Caco-2 (cell line): ENCODE measurements around the gene SYT8. TPM values are rescaled to one million over a fixed set of nuclear protein-coding genes. Genes with fewer than 3 reads are reported as not detected.

ENCODE experiments used
- BruUV-seq: library from RNA; stranded (reverse); fragments of 400-500 nt; replicated peaks from 2 replicates; lab custom pipeline; 2021; lab: Mats Ljungman, UMichigan
- CTCF ChIA-PET: fragments of 300-600 bp; sonication (Branson Sonifier 250); formaldehyde crosslinking; loops from one replicate; lab custom pipeline; 2022; ENCODE audit warnings: antibody characterized with exemption; lab: Charles Lee
- POLR2A ChIA-PET: fragments of 300-600 bp; sonication (Branson Sonifier 250); formaldehyde crosslinking; loops from one replicate; lab custom pipeline; 2022; ENCODE audit warnings: antibody characterized with exemption; lab: Charles Lee
- DNase-seq, 2 experiments: peaks; one replicate each; pipeline versions ENCODE4 v3.0.0 to v3.0.0-alpha.2; 2020 to 2022
- H3K27me3 ChIP-seq: replicated peaks from 2 replicates; pipeline ENCODE4 v1.6.0; 2011; ENCODE audit warnings: low read length; ENCODE audit not compliant: control insufficient read depth, insufficient read depth
- H3K36me3 ChIP-seq: 2 replicates; pipeline ENCODE4 v1.5.1; 2011; ENCODE audit warnings: low read length; ENCODE audit not compliant: control insufficient read depth, insufficient read depth
- H3K4me1 ChIP-seq: fragments of 250-450 bp; sonication (Bioruptor Pico); 2 replicates; pipeline ENCODE4 v1.5.1; 2020; ENCODE audit warnings: mild to moderate bottlenecking
- H3K4me3 ChIP-seq: 2 replicates; pipeline ENCODE4 v1.5.1; 2011; ENCODE audit warnings: low read depth, mild to moderate bottlenecking, control low read depth, low read length
- H3K9me3 ChIP-seq: fragments of 250-450 bp; sonication (Bioruptor Pico); 2 replicates; pipeline ENCODE4 v1.5.1; 2020; ENCODE audit warnings: mild to moderate bottlenecking, moderate library complexity
- H3K27ac Mint-ChIP-seq: one replicate; pipeline ENCODE4 v1.8.0; 2022; ENCODE audit warnings: mixed read lengths; ENCODE audit not compliant: unreplicated experiment
- H3K27me3 Mint-ChIP-seq: one replicate; pipeline ENCODE4 v1.8.0; 2022; ENCODE audit warnings: mixed read lengths; ENCODE audit not compliant: insufficient read depth, unreplicated experiment
- H3K36me3 Mint-ChIP-seq: one replicate; pipeline ENCODE4 v1.8.0; 2022; ENCODE audit warnings: mild to moderate bottlenecking, mixed read lengths; ENCODE audit not compliant: insufficient read depth, unreplicated experiment
- H3K4me1 Mint-ChIP-seq: one replicate; pipeline ENCODE4 v1.8.0; 2022; ENCODE audit warnings: low read depth, mixed read lengths; ENCODE audit not compliant: unreplicated experiment
- H3K4me3 Mint-ChIP-seq: one replicate; pipeline ENCODE4 v1.8.0; 2022; ENCODE audit warnings: mild to moderate bottlenecking, moderate library complexity, mixed read lengths; ENCODE audit not compliant: unreplicated experiment
- H3K9me3 Mint-ChIP-seq: one replicate; pipeline ENCODE4 v1.8.0; 2022; ENCODE audit warnings: mixed read lengths; ENCODE audit not compliant: unreplicated experiment
- intact Hi-C: fragments of 100-400 bp; cut with micrococcal nuclease; formaldehyde crosslinking; loops from one replicate; pipeline ENCODE4 v1.10.0; 2022; ENCODE audit not compliant: unreplicated experiment
- total RNA-seq: library from RNA; stranded (reverse); gene quantifications from 2 replicates; pipeline ENCODE4 v1.2.3, GENCODE V29; 2022
- TF ChIP-seq, protein P1 (sequence below), 2 experiments: fragments of 200-600 bp in 1 of 2; IDR thresholded peaks; 1 replicate in 1 of 2; 2 replicates in 1 of 2; pipeline versions ENCODE4 v1.5.1 to v1.8.0; 2011 to 2022; ENCODE audit warnings: antibody characterized with exemption in 1 of 2, control low read depth in 1 of 2, inconsistent platforms in 1 of 2, low read depth in 1 of 2, low read length in 1 of 2, mild to moderate bottlenecking in 1 of 2, moderate library complexity in 1 of 2; ENCODE audit not compliant: insufficient read depth in 1 of 2, severe bottlenecking in 1 of 2, unreplicated experiment in 1 of 2

The SYT8 gene
- total RNA-seq, 1 experiment from 2014 or later, result 14.9 TPM

DNA sequence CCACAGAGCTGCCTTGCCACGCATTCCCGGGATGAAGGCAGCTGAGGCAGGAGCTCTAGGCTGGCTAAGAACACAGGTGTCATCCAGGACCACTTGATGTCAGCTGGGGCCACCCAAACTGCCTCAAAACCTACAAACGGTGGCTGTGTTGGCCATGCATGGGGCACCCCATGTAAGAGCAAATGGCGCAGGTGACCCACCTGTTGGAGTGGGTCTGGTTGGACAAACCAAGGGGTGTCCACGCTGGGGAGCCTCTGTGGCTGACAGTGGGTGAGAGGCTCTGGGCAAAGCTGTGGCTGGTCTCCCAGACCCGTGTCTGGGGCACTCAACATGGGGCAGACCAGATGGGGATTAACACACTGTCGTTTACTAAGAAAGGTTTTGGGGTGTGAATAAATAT is 19.0 kb upstream of the SYT8 start:
- Mint-ChIP-seq H3K4me1 (peaks cover 13% of the 10 kb centered on the region), H3K4me3 (no peak overlapping the region), H3K9me3 (peaks cover 15% of the 10 kb centered on the region), H3K27ac (no peak overlapping the region), H3K27me3 (no peaks in the 10 kb centered on the region), H3K36me3 (no peaks in the 10 kb centered on the region)
- CTCF ChIA-PET, result no interaction called here
- TF ChIP-seq, protein P1, sequence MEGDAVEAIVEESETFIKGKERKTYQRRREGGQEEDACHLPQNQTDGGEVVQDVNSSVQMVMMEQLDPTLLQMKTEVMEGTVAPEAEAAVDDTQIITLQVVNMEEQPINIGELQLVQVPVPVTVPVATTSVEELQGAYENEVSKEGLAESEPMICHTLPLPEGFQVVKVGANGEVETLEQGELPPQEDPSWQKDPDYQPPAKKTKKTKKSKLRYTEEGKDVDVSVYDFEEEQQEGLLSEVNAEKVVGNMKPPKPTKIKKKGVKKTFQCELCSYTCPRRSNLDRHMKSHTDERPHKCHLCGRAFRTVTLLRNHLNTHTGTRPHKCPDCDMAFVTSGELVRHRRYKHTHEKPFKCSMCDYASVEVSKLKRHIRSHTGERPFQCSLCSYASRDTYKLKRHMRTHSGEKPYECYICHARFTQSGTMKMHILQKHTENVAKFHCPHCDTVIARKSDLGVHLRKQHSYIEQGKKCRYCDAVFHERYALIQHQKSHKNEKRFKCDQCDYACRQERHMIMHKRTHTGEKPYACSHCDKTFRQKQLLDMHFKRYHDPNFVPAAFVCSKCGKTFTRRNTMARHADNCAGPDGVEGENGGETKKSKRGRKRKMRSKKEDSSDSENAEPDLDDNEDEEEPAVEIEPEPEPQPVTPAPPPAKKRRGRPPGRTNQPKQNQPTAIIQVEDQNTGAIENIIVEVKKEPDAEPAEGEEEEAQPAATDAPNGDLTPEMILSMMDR (IDR thresholded peaks at IDR 0.05; ENCODE audit: insufficient read depth in 1 of 2, low read depth in 1 of 2, low read length in 1 of 2, severe bottlenecking in 1 of 2, unreplicated experiment in 1 of 2), result no peak
- POLR2A ChIA-PET, result no interaction called here
- BruUV-seq, result no TSS peak
- Histone ChIP-seq H3K4me3 (no peak overlapping the region), H3K9me3 (peaks cover 6% of the 10 kb centered on the region), H3K4me1 (peaks cover 26% of the 10 kb centered on the region), H3K27me3 (no peaks in the 10 kb centered on the region), H3K36me3 (no peaks in the 10 kb centered on the region)
- intact Hi-C loops, result no loop called here
- no peak for DNase-seq

DNA sequence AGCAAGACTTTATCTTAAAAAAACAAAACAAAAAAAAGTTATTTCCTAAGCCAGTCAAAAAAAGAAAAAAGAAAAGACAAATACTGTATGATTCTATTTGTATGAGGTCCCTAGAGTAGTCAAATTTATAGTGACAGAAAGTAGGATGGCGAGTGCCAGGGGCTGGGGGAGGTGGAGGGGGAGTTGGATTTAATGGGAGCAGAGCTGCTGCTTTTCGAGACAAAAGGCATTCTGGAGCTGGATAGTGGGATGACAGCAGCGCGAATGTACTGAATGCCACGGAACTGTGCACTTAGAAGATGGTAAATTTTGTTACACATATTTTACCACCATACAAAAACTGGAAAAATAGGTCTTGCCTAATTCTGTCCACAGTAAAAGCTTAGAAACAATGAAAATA is 17.8 kb upstream of the SYT8 start:
- Mint-ChIP-seq H3K4me3 (no peak overlapping the region), H3K36me3 (no peaks in the 10 kb centered on the region), H3K27ac (no peak overlapping the region), H3K9me3 (peaks cover 26% of the 10 kb centered on the region), H3K4me1 (peaks cover 24% of the 10 kb centered on the region), H3K27me3 (no peaks in the 10 kb centered on the region)
- peaks cover 4% of the 10 kb centered on the region for H3K9me3 ChIP-seq
- no TSS peak for BruUV-seq
- CTCF ChIA-PET, result interaction anchor here (1.8 kb wide), 1 partner anchor 126 kb away, joined by 4 read pairs; no protein-coding TSS in a partner anchor
- no peaks in the 10 kb centered on the region for H3K27me3 ChIP-seq
- TF ChIP-seq, protein P1 (IDR thresholded peaks at IDR 0.05; ENCODE audit: insufficient read depth in 1 of 2, low read depth in 1 of 2, low read length in 1 of 2, severe bottlenecking in 1 of 2, unreplicated experiment in 1 of 2), result no peak
- intact Hi-C loops, result no loop called here
- POLR2A ChIA-PET, result no interaction called here
- H3K4me3 ChIP-seq, result no peak overlapping the region
- no peaks in the 10 kb centered on the region for H3K36me3 ChIP-seq
- H3K4me1 ChIP-seq, result peaks cover 31% of the 10 kb centered on the region
- DNase-seq, result no peak

DNA sequence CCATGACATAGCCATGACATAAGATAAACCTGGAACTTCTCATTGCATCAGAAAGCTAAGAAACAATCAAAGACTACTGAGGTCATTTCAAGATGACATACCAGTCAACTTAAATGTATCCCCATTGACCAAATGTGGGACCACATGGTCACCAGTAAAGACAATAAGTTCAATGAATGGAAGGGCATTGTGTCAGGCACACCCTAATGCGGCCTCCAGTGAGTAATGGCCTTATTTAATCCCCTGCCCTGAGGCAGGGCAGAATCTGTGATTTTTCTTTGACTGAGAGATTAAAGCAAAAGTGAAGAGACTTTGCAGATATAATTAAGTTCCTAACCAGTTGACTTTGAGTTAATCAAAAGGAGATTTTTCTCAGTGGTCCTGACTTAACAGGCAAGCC is 17.3 kb upstream of the SYT8 start:
- intact Hi-C loops, result no loop called here
- peaks cover 25% of the 10 kb centered on the region for H3K9me3 Mint-ChIP-seq
- no peak for DNase-seq
- peaks cover 25% of the 10 kb centered on the region for H3K4me1 Mint-ChIP-seq
- ChIA-PET CTCF (interaction anchor here (1.8 kb wide), 1 partner anchor 126 kb away, joined by 4 read pairs; no protein-coding TSS in a partner anchor), POLR2A (no interaction called here)
- BruUV-seq, result no TSS peak
- TF ChIP-seq, protein P1 (IDR thresholded peaks at IDR 0.05; ENCODE audit: insufficient read depth in 1 of 2, low read depth in 1 of 2, low read length in 1 of 2, severe bottlenecking in 1 of 2, unreplicated experiment in 1 of 2), result no peak
- peaks cover 31% of the 10 kb centered on the region for H3K4me1 ChIP-seq
- no peaks in the 10 kb centered on the region for H3K9me3 ChIP-seq
- H3K27me3 Mint-ChIP-seq, result no peaks in the 10 kb centered on the region
- no peak overlapping the region for H3K4me3 Mint-ChIP-seq
- no peaks in the 10 kb centered on the region for H3K27me3 ChIP-seq
- H3K27ac Mint-ChIP-seq, result no peak overlapping the region
- no peaks in the 10 kb centered on the region for H3K36me3 Mint-ChIP-seq
- no peaks in the 10 kb centered on the region for H3K36me3 ChIP-seq
- no peak overlapping the region for H3K4me3 ChIP-seq
